ENCODE data around the gene PTPRF. TPM values are rescaled to one million over a fixed set of nuclear protein-coding genes. Genes with fewer than 3 reads are reported as not detected.

Gene PTPRF
- 0.22 TPM for total RNA-seq
- not detected for polyA plus RNA-seq

GRCh38 chr1:43530483-43531106 is at the start of gene PTPRF:
Gene PTPRF, plus strand, starts transcription at chr1:43530883. Its CDS starts 14,193 bp downstream, at chr1:43545076.
- peak within 1 kb of the TSS in 2 of 3 donors; percentile 21 to 29 for H3K27ac Mint-ChIP-seq
- Histone ChIP-seq H3K36me3 (ENCODE audit: control insufficient read depth, insufficient read depth, low read length) (no peaks in the 10 kb centered on the region), H3K4me1 (ENCODE audit: control insufficient read depth, insufficient read depth, low read length, poor library complexity, severe bottlenecking) (peaks cover 4% of the 10 kb centered on the region), H3K4me3 (ENCODE audit: low read depth, low read length) (no peak within 1 kb of the TSS), H3K9me3 (ENCODE audit: control insufficient read depth in 2 of 2, low read length in 2 of 2) (no peaks in the 10 kb centered on the region), H3K27me3 (ENCODE audit: control insufficient read depth, insufficient read depth, low read length) (peaks cover 17% of the 10 kb centered on the region), H3K27ac (ENCODE audit: insufficient read depth, low read length, poor library complexity, severe bottlenecking) (no peak within 1 kb of the TSS)
- ATAC-seq (ENCODE audit: low read depth in 2 of 2), result no peak
- H3K4me1 Mint-ChIP-seq, result peaks cover 0 to 22% (median 17%) of the 10 kb centered on the region in 4 donors
- peaks cover 0 to 2% (median 0%) of the 10 kb centered on the region in 7 donors for H3K9me3 Mint-ChIP-seq
- no peak for DNase-seq
- H3K36me3 Mint-ChIP-seq, result peaks cover 4% of the 10 kb centered on the region
- peak within 1 kb of the TSS; percentile 54 to 92 (median 88) for H3K4me3 Mint-ChIP-seq
- peaks cover 68% of the 10 kb centered on the region for H3K27me3 Mint-ChIP-seq

- Histone ChIP-seq H3K4me3 (ENCODE audit: low read depth, low read length) (no peak overlapping the region), H3K27ac (ENCODE audit: insufficient read depth, low read length, poor library complexity, severe bottlenecking) (no peak overlapping the region), H3K27me3 (ENCODE audit: control insufficient read depth, insufficient read depth, low read length) (peaks cover 14% of the 10 kb centered on the region), H3K4me1 (ENCODE audit: control insufficient read depth, insufficient read depth, low read length, poor library complexity, severe bottlenecking) (no peaks in the 10 kb centered on the region), H3K9me3 (ENCODE audit: control insufficient read depth in 2 of 2, low read length in 2 of 2) (no peaks in the 10 kb centered on the region), H3K36me3 (ENCODE audit: control insufficient read depth, insufficient read depth, low read length) (no peaks in the 10 kb centered on the region)
- ATAC-seq (ENCODE audit: low read depth in 2 of 2), result no peak
- peaks cover 0 to 5% (median 4%) of the 10 kb centered on the region in 4 donors for H3K4me1 Mint-ChIP-seq
- no peak for DNase-seq
- H3K36me3 Mint-ChIP-seq, result no peaks in the 10 kb centered on the region
- no peak overlapping the region for H3K27ac Mint-ChIP-seq
- H3K9me3 Mint-ChIP-seq, result peaks cover 0 to 2% (median 0%) of the 10 kb centered on the region in 7 donors
- peaks cover 46% of the 10 kb centered on the region for H3K27me3 Mint-ChIP-seq
- no peak overlapping the region for H3K4me3 Mint-ChIP-seq
Observed at GRCh38 chr1:43481491-43481890, 49.2 kb upstream of the PTPRF start.

GRCh38 chr1:43482215-43482614 is 48.5 kb upstream of the PTPRF start:
- H3K4me1 Mint-ChIP-seq, result peaks cover 0 to 5% (median 4%) of the 10 kb centered on the region in 4 donors
- Histone ChIP-seq H3K9me3 (ENCODE audit: control insufficient read depth in 2 of 2, low read length in 2 of 2) (peaks cover 0 to 4% of the 10 kb centered on the region in 2 experiments), H3K27ac (ENCODE audit: insufficient read depth, low read length, poor library complexity, severe bottlenecking) (no peak overlapping the region), H3K27me3 (ENCODE audit: control insufficient read depth, insufficient read depth, low read length) (peaks cover 8% of the 10 kb centered on the region), H3K36me3 (ENCODE audit: control insufficient read depth, insufficient read depth, low read length) (no peaks in the 10 kb centered on the region), H3K4me1 (ENCODE audit: control insufficient read depth, insufficient read depth, low read length, poor library complexity, severe bottlenecking) (no peaks in the 10 kb centered on the region), H3K4me3 (ENCODE audit: low read depth, low read length) (no peak overlapping the region)
- no peaks in the 10 kb centered on the region for H3K36me3 Mint-ChIP-seq
- no peak overlapping the region for H3K27ac Mint-ChIP-seq
- no peak for ATAC-seq (ENCODE audit: low read depth in 2 of 2)
- peaks cover 0 to 4% (median 2%) of the 10 kb centered on the region in 7 donors for H3K9me3 Mint-ChIP-seq
- H3K27me3 Mint-ChIP-seq, result peaks cover 40% of the 10 kb centered on the region
- DNase-seq, result peak in 1 of 3 donors; percentile 17
- peak overlapping the region in 1 of 4 donors; percentile 21 for H3K4me3 Mint-ChIP-seq

GRCh38 chr1:43484367-43484766 is 46.3 kb upstream of the PTPRF start:
- Histone ChIP-seq H3K4me3 (ENCODE audit: low read depth, low read length) (no peak overlapping the region), H3K27me3 (ENCODE audit: control insufficient read depth, insufficient read depth, low read length) (no peaks in the 10 kb centered on the region), H3K36me3 (ENCODE audit: control insufficient read depth, insufficient read depth, low read length) (no peaks in the 10 kb centered on the region), H3K27ac (ENCODE audit: insufficient read depth, low read length, poor library complexity, severe bottlenecking) (no peak overlapping the region), H3K9me3 (ENCODE audit: control insufficient read depth in 2 of 2, low read length in 2 of 2) (peaks cover 8 to 13% of the 10 kb centered on the region in 2 experiments), H3K4me1 (ENCODE audit: control insufficient read depth, insufficient read depth, low read length, poor library complexity, severe bottlenecking) (no peaks in the 10 kb centered on the region)
- no peak for ATAC-seq (ENCODE audit: low read depth in 2 of 2)
- Mint-ChIP-seq H3K27me3 (peaks cover 34% of the 10 kb centered on the region), H3K9me3 (peaks cover 0 to 19% (median 12%) of the 10 kb centered on the region in 7 donors), H3K4me3 (no peak overlapping the region), H3K27ac (peak overlapping the region in 1 of 3 donors; percentile 7), H3K4me1 (peaks cover 0 to 5% (median 1%) of the 10 kb centered on the region in 4 donors), H3K36me3 (peaks cover 3% of the 10 kb centered on the region)
- DNase-seq, result no peak

- no peak overlapping the region for H3K4me3 ChIP-seq (ENCODE audit: low read depth, low read length)
- H3K36me3 Mint-ChIP-seq, result peaks cover 6% of the 10 kb centered on the region
- no peaks in the 10 kb centered on the region for H3K4me1 ChIP-seq (ENCODE audit: control insufficient read depth, insufficient read depth, low read length, poor library complexity, severe bottlenecking)
- peaks cover 1% of the 10 kb centered on the region for H3K27me3 ChIP-seq (ENCODE audit: control insufficient read depth, insufficient read depth, low read length)
- DNase-seq, result no peak
- peaks cover 16 to 26% of the 10 kb centered on the region in 2 experiments for H3K9me3 ChIP-seq (ENCODE audit: control insufficient read depth in 2 of 2, low read length in 2 of 2)
- no peak overlapping the region for H3K27ac ChIP-seq (ENCODE audit: insufficient read depth, low read length, poor library complexity, severe bottlenecking)
- H3K4me1 Mint-ChIP-seq, result peaks cover 0 to 5% (median 0%) of the 10 kb centered on the region in 4 donors
- no peak for ATAC-seq (ENCODE audit: low read depth in 2 of 2)
- no peak overlapping the region for H3K4me3 Mint-ChIP-seq
- H3K36me3 ChIP-seq (ENCODE audit: control insufficient read depth, insufficient read depth, low read length), result no peaks in the 10 kb centered on the region
- H3K27ac Mint-ChIP-seq, result no peak overlapping the region
- H3K27me3 Mint-ChIP-seq, result peaks cover 34% of the 10 kb centered on the region
- H3K9me3 Mint-ChIP-seq, result peaks cover 4 to 35% (median 20%) of the 10 kb centered on the region in 7 donors
Observed at GRCh38 chr1:43488165-43488564, 42.5 kb upstream of the PTPRF start.

GRCh38 chr1:43491061-43491460 is 39.6 kb upstream of the PTPRF start:
- peaks cover 6% of the 10 kb centered on the region for H3K36me3 Mint-ChIP-seq
- no peak overlapping the region for H3K4me3 ChIP-seq (ENCODE audit: low read depth, low read length)
- peaks cover 4 to 35% (median 22%) of the 10 kb centered on the region in 7 donors for H3K9me3 Mint-ChIP-seq
- no peak overlapping the region for H3K4me3 Mint-ChIP-seq
- ATAC-seq (ENCODE audit: low read depth in 2 of 2), result no peak
- DNase-seq, result no peak
- H3K4me1 ChIP-seq (ENCODE audit: control insufficient read depth, insufficient read depth, low read length, poor library complexity, severe bottlenecking), result no peaks in the 10 kb centered on the region
- H3K27ac Mint-ChIP-seq, result no peak overlapping the region
- H3K27me3 ChIP-seq (ENCODE audit: control insufficient read depth, insufficient read depth, low read length), result peaks cover 1% of the 10 kb centered on the region
- H3K27ac ChIP-seq (ENCODE audit: insufficient read depth, low read length, poor library complexity, severe bottlenecking), result no peak overlapping the region
- H3K27me3 Mint-ChIP-seq, result peaks cover 26% of the 10 kb centered on the region
- H3K9me3 ChIP-seq (ENCODE audit: control insufficient read depth in 2 of 2, low read length in 2 of 2), result peaks cover 16 to 26% of the 10 kb centered on the region in 2 experiments
- H3K4me1 Mint-ChIP-seq, result no peaks in the 10 kb centered on the region
- H3K36me3 ChIP-seq (ENCODE audit: control insufficient read depth, insufficient read depth, low read length), result no peaks in the 10 kb centered on the region

GRCh38 chr1:43492826-43493225 is 37.9 kb upstream of the PTPRF start:
- H3K4me1 ChIP-seq (ENCODE audit: control insufficient read depth, insufficient read depth, low read length, poor library complexity, severe bottlenecking), result no peaks in the 10 kb centered on the region
- DNase-seq (no peak), ATAC-seq (ENCODE audit: low read depth in 2 of 2) (no peak)
- no peak overlapping the region for H3K27ac Mint-ChIP-seq
- peaks cover 4 to 31% (median 15%) of the 10 kb centered on the region in 7 donors for H3K9me3 Mint-ChIP-seq
- H3K36me3 Mint-ChIP-seq, result peaks cover 6% of the 10 kb centered on the region
- H3K4me3 ChIP-seq (ENCODE audit: low read depth, low read length), result no peak overlapping the region
- H3K4me3 Mint-ChIP-seq, result no peak overlapping the region
- no peaks in the 10 kb centered on the region for H3K4me1 Mint-ChIP-seq
- peaks cover 32% of the 10 kb centered on the region for H3K27me3 Mint-ChIP-seq
- peaks cover 1% of the 10 kb centered on the region for H3K27me3 ChIP-seq (ENCODE audit: control insufficient read depth, insufficient read depth, low read length)
- H3K27ac ChIP-seq (ENCODE audit: insufficient read depth, low read length, poor library complexity, severe bottlenecking), result no peak overlapping the region
- H3K9me3 ChIP-seq (ENCODE audit: control insufficient read depth in 2 of 2, low read length in 2 of 2), result peaks cover 15 to 19% of the 10 kb centered on the region in 2 experiments
- no peaks in the 10 kb centered on the region for H3K36me3 ChIP-seq (ENCODE audit: control insufficient read depth, insufficient read depth, low read length)

Measured in CD4-positive, CD25-positive, alpha-beta regulatory T cell (primary cell).